ENCODE results near the gene SEMA5A.

SEMA5A gene

DNA sequence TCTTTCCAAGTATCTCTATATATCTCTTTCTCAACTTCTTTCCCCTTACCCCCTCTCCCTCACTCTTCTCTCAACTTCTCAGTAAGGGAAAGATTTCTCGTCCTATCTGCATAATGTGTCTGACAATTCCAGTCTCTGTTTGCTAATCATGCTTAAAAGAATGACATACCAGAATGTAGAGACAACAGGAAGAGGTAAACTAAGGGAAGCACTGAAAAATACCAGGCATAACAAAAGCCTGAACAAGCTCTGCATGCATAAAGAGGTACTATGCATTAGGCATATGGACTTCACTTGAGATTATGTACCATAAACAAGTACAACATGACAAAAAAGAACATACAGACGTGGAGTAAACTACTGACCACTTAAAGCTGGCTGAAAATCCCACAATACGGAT lies 62.6 kb downstream of the SEMA5A start:
- in situ Hi-C loops (cut with MboI; ENCODE audit: low pct_unique_long_range_greater_than_20kb, low sequenced_read_pairs) = no loop called here
- DNase-seq = no peak

DNA sequence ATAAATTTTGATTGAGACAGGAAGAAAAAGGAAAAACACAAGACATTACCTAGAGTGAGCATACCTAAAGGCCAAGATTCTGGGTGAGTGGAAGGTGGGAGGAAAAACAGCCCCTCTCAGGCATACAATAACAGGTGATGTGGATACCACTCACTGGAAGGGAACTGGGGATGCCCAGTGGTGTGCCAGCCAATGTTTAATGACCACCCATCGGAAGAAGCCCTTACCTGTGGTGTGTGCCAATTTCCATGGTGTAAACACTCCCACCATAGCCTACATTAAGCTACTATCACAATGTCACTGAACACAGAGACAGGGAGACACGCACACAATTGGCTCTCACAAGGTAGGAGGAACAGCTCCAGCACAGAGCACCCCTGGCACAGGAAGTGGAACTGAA lies 63.5 kb downstream of the SEMA5A start:
- no peak for DNase-seq
- in situ Hi-C loops (cut with MboI; ENCODE audit: low pct_unique_long_range_greater_than_20kb, low sequenced_read_pairs) = no loop called here

DNA sequence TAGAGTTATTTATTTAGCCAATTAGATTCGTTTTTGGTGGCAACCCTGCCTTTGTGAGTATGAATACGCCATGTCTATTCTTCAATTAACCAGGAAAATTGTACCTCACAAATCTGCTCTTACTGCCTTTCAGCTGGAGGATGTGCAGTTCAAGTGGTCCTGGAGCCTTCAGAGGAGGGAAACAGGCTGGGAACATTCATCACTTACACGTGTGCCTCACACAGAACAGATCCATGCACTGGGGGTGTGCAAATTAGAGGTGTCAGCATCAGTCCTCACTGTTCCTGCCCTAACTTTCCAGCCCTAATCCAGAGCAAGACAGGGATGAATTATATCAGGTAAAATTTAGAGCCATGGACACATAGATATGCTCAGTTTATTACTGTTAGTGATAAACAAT lies 65.4 kb downstream of the SEMA5A start:
- DNase-seq = no peak
- in situ Hi-C loops (cut with MboI; ENCODE audit: low pct_unique_long_range_greater_than_20kb, low sequenced_read_pairs) = no loop called here

DNA sequence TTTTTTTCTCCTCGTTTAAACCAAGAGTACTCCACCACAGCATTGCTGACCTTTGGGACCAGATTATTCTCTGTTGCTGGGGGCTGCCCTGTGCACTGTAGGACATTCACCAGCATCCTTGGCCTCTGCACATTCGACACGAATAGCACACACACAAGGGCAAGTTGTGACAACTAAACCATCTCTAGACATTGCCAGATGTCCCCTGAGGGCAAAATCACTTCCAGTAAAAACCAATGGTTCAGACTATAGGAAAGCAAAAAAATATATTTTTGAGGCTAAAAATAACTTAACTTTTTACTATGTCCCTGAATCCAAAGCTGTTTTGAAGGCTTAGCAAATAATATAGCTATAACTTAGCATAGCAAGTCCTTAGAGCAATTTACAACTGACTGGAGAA lies 65.9 kb downstream of the SEMA5A start:
- DNase-seq = no peak
- in situ Hi-C loops (cut with MboI; ENCODE audit: low pct_unique_long_range_greater_than_20kb, low sequenced_read_pairs) = no loop called here

- in situ Hi-C loops (cut with MboI; ENCODE audit: low pct_unique_long_range_greater_than_20kb, low sequenced_read_pairs) = no loop called here
- no peak for DNase-seq
These were observed 66.5 kb downstream of the SEMA5A start for GRCh38 chr5:9479361-9479760.

GRCh38 chr5:9477537-9477936 lies 68.3 kb downstream of the SEMA5A start:
- no peak for DNase-seq
- in situ Hi-C loops (cut with MboI; ENCODE audit: low pct_unique_long_range_greater_than_20kb, low sequenced_read_pairs) = no loop called here

DNA sequence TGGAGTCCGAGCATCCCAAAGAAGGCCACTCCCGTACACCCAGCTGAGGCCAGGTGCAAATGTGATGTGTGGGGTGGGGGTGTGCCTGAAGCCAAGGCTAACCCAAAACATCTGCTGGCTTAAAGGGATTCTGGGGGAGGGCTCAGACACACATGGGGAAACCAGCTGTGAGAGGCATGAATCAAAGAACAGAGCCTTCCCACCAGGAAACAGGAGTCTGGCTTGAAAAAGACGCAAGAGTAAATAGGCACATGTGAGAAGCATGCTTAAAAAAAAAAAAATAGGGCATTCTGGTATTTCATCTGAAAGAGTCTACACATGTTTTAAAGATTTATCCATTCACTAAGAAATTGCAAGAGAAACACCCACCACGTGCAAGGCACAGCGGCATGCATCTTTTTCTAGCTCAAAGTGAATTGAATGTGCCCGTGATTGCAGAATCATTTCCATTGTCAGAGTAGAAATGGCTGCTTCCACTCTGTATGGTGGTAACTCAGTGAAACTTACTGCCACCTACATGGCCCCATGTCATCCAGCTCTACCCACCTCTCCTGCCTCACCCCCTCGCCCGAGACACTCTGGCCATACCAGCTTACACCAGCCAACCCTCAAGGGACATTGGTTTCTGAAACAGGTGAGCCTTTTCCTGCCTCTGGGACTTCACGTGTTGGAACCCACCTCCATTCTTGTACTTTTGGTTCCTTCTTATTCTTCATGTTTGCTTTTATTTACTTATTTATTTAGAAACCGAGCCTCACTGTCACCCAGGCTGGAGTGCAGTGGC lies 71.5 kb downstream of the SEMA5A start:
- in situ Hi-C loops (cut with MboI; ENCODE audit: low pct_unique_long_range_greater_than_20kb, low sequenced_read_pairs) = no loop called here
- DNase-seq = no peak

DNA sequence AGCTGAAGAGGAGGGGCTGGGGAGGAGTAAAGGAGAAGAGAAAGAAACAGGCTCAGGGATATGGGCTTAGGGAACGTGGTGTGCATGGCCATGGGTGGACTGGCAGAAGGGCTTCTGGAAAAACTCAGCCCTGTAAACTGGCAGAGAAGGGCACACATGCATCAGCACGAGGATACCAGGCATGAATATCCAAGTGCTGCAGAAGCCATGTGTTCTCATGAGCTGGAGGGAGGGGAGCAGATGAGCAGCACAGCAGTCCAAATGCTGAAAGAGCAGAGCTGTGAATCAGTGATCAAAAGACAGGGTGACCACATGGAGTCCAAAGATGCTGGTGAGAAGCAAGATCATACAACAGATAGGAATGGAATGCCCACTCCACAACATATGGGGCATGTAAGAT lies 72.3 kb downstream of the SEMA5A start:
- no peak for DNase-seq
- in situ Hi-C loops (cut with MboI; ENCODE audit: low pct_unique_long_range_greater_than_20kb, low sequenced_read_pairs) = no loop called here

- in situ Hi-C loops (cut with MboI; ENCODE audit: low pct_unique_long_range_greater_than_20kb, low sequenced_read_pairs) = no loop called here
- no peak for DNase-seq
These were observed 75.5 kb downstream of the SEMA5A start for GRCh38 chr5:9470410-9470809.

DNA sequence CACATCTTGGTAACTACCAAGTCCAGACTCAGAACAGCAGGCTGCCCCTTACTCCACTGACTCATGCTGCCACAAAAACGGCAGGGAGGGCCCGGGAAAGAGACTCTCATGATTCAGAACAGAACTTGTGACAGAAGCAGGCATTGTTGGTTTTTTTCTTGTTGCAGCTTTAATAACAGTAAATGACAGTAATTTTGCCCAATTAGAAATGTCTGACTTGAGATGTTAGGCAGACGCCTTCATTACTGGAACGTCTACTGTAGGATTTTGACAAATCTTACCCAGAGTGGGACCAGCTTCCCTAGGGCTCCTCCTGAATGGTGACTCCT lies 77.9 kb downstream of the SEMA5A start:
- in situ Hi-C loops (cut with MboI; ENCODE audit: low pct_unique_long_range_greater_than_20kb, low sequenced_read_pairs) = no loop called here
- DNase-seq = no peak

DNA sequence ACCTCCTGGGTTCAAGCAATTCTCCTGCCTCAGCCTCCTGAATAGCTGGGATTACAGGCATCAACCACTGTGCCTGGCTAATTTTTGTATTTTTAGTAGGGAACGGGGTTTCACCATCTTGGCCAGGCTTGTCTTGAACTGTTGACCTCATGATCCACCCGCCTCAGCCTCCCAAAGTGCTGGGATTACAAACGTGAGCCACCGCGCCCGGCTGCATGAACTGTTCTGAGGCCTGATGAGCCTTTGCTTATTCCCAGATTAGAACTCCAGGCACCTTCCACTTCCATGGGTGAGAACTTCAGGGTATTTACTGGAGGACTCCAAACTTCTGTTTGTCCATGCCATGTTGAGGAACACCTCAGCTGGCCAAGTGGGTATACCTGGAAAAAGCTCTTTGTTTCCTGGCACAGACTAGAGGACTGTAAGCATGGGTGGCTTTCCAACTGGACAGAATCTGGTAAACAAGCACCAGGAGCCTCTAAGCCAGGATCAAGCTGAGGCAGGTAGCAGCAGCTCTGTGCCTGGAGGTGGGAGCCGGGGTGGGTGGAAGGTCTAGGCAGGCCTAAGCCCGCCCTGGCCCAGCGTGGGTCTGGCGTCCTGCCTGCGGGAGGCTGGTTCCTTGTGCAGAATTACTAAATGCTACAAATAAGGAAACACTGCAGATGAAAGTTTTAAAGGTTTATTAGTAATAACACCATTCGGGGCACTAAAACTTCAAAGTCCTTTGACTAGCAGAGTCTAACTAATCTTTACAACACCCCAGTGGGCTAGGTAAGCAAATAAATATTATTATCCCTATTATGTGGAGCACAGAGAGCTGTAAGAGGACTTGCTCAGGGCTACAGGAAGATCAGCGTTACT lies 78.4 kb downstream of the SEMA5A start:
- DNase-seq = no peak
- in situ Hi-C loops (cut with MboI; ENCODE audit: low pct_unique_long_range_greater_than_20kb, low sequenced_read_pairs) = no loop called here

- DNase-seq = no peak
- in situ Hi-C loops (cut with MboI; ENCODE audit: low pct_unique_long_range_greater_than_20kb, low sequenced_read_pairs) = no loop called here
These were observed 79.2 kb downstream of the SEMA5A start for GRCh38 chr5:9466697-9467096.

- no peak for DNase-seq
- in situ Hi-C loops (cut with MboI; ENCODE audit: low pct_unique_long_range_greater_than_20kb, low sequenced_read_pairs) = no loop called here
These were observed 81.4 kb downstream of the SEMA5A start for GRCh38 chr5:9464478-9464877.

DNA sequence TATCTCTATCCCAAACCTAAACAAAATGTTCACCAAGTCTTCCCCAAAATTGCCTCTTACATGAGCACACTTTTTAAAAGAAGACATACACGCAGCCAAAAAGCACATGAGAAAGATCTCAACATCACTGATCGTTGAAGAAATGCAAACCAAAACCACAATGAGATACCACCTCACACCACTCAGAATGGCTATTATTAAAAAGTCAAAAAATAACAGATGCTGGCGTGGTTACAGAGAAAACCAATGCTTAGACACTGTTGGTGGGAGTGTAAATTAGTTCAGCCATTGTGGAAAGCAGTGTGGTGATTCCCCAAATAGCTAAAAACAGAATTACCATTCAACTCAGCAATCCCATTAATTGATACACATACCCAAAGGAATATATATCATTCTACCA lies 83.8 kb downstream of the SEMA5A start:
- DNase-seq = no peak
- in situ Hi-C loops (cut with MboI; ENCODE audit: low pct_unique_long_range_greater_than_20kb, low sequenced_read_pairs) = no loop called here

- DNase-seq = no peak
- in situ Hi-C loops (cut with MboI; ENCODE audit: low pct_unique_long_range_greater_than_20kb, low sequenced_read_pairs) = no loop called here
These were observed 84.8 kb downstream of the SEMA5A start for GRCh38 chr5:9460885-9461645.

DNA sequence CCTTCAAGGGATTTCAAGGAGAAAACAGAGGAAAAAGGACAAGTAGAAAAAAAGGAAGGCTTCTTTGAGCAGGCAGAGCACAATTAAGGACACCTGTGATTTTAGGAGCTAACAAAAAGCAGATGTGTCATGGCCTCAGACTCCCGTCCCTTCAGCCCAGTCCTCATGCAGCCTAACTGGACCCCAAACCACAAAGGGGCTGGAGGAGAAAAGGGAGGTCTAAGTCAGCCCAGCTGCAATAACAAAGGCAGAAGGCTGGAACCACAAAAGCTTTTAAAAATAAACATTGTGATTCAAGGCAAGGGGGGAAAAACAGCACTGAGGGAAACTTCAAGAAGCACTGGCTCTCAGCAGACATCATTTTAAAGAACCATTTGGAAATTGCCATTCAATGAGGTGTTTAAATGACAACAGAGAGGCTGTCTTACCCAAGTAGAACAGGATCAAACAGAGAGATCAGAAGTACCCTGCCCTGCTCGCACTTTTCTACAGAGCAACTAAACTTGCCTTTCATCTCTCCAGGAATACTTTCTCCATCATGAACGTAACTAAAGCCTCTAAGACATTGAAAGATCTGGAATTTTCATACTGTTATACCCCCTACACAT lies 89.3 kb downstream of the SEMA5A start:
- peak; percentile 4 for DNase-seq
- in situ Hi-C loops (cut with MboI; ENCODE audit: low pct_unique_long_range_greater_than_20kb, low sequenced_read_pairs) = no loop called here

DNA sequence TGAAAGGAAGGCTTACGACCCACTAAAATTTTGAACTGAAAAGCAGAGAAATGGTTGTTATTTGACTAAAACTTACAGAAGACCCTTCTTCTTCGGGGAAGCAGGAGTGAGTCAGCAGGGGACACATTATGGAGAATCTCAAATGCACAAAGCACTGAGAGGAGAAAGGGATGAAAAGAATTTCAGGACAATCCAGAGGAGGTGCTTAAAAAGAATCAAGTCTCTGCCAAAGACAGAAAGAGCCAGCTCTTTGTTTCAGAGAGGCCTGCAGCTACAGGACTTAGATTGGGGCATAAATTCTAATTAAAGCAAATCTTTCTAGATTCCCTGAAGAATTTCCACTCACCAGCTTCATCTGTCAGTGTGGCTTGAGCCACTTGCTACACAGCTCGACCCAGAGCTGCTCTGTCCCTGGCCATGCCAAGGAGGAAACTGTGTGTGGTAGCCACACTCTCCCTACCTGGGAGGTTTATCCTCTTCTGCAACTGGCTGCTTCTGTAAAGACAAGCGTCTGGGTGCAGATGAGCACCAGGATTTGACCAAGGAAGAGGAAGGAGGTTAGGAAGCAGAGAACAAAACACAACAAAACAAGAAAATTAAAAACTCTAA lies 89.9 kb downstream of the SEMA5A start:
- DNase-seq = no peak

DNA sequence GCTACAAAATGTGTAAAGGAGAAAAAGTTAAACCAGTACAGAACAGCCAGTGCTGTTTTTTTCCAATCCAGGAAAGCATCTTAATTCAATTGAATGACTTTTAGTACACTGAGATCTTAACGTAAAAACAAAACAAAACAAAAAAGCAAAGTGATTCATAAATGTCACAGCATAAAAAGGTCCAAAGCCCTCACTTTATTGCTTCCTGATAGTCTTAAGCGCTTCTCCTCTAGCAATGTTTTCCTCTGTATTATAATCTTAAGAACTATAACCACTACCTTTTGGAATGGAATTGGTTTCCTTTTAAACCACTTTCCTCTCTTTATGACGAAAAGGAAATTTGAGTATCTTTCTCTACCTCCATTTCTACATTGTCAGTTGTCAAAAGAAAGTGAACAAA lies 91.4 kb downstream of the SEMA5A start:
- in situ Hi-C loops (cut with MboI; ENCODE audit: low pct_unique_long_range_greater_than_20kb, low sequenced_read_pairs) = no loop called here
- DNase-seq = no peak

More for the DNA sequence above, 89.9 kb downstream of the SEMA5A start:
- in situ Hi-C loops (cut with MboI; ENCODE audit: low pct_unique_long_range_greater_than_20kb, low sequenced_read_pairs) = no loop called here

DNA sequence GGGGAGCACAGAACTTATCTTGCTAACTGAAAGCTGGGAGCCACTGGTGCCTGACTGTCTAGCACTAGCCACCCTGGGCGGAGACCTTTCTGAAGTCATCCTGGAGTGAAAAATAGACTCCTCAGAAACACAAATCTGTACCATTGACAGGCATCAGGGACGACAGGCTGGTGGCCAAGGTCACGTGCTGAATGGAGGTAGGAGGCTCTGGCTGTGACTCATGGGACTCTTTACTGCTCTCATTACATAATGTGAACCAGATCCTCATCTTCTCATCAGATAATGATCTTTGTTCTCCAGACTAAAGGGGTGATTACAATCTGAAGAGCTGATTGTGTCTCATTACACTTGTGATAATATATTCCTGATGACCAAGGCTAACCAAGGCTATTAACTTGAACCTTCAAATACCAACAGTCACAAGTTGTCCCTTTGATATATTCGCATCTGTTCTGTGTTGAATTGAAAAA lies 91.8 kb downstream of the SEMA5A start:
- in situ Hi-C loops (cut with MboI; ENCODE audit: low pct_unique_long_range_greater_than_20kb, low sequenced_read_pairs) = no loop called here
- DNase-seq = no peak

Data from KBM-7 (cell line).